HL-60/S4 (cell line): ENCODE data around the gene TWIST1.

Experiments
- in situ Hi-C: fragments of 300-500 bp; cut with MboI; formaldehyde crosslinking; loops from 2 replicates; pipeline ENCODE4 v1.14.3; 2022; ENCODE audit warnings: low sequenced_read_pairs

Gene TWIST1

GRCh38 chr7:19097165-19098055 is 20.0 kb downstream of the TWIST1 start:
- in situ Hi-C loops = no loop called here

GRCh38 chr7:19095353-19095860 is 22.0 kb downstream of the TWIST1 start:
- in situ Hi-C loops = no loop called here

GRCh38 chr7:19094598-19095352 is 22.7 kb downstream of the TWIST1 start:
- in situ Hi-C loops = no loop called here

- in situ Hi-C loops = no loop called here
Measured at GRCh38 chr7:19094138-19094537, 23.3 kb downstream of the TWIST1 start.

GRCh38 chr7:19091550-19092200 is 25.8 kb downstream of the TWIST1 start:
- in situ Hi-C loops = no loop called here

- in situ Hi-C loops = no loop called here
Measured at GRCh38 chr7:19090526-19090925, 26.9 kb downstream of the TWIST1 start.

- in situ Hi-C loops = no loop called here
Measured at GRCh38 chr7:19089797-19090196, 27.6 kb downstream of the TWIST1 start.

- in situ Hi-C loops = no loop called here
Measured at GRCh38 chr7:19089378-19089777, 28.1 kb downstream of the TWIST1 start.

GRCh38 chr7:19080093-19080492 is 37.3 kb downstream of the TWIST1 start:
- in situ Hi-C loops = no loop called here

- in situ Hi-C loops = no loop called here
Measured at GRCh38 chr7:19079066-19079465, 38.4 kb downstream of the TWIST1 start.

- in situ Hi-C loops = no loop called here
Measured at GRCh38 chr7:19069842-19070241, 47.6 kb downstream of the TWIST1 start.

- in situ Hi-C loops = no loop called here
Measured at GRCh38 chr7:19066170-19066569, 51.3 kb downstream of the TWIST1 start.
